Measurements from ENCODE around the gene GULP1.
"Not testable (repeated sequence)": the region's sequence is repeated elsewhere in the genome, so short reads cannot be mapped to it uniquely, and the experiment has no call there.

The GULP1 gene

GRCh38 chr2:188291142-188291616 lies 495 bp upstream of the GULP1 start:
- FAIRE-seq (no peak), DNase-seq (ENCODE audit: insufficient read length, low spot score) (no peak)
- no peak for TF ChIP-seq CTCF (IDR thresholded peaks at IDR 0.05; ENCODE audit: insufficient read depth, missing control alignments)

GRCh38 chr2:188292348-188293239 lies 920 bp downstream of the GULP1 start:
- DNase-seq (ENCODE audit: insufficient read length, low spot score) = no peak
- FAIRE-seq = no peak
- no peak for TF ChIP-seq CTCF (IDR thresholded peaks at IDR 0.05; ENCODE audit: insufficient read depth, missing control alignments)

GRCh38 chr2:188293601-188294351 lies 2.1 kb downstream of the GULP1 start:
- no peak for DNase-seq (ENCODE audit: insufficient read length, low spot score)
- FAIRE-seq = no peak
- no peak for TF ChIP-seq CTCF (IDR thresholded peaks at IDR 0.05; ENCODE audit: insufficient read depth, missing control alignments)

GRCh38 chr2:188294352-188294926 lies 2.8 kb downstream of the GULP1 start:
- no peak for FAIRE-seq
- DNase-seq (ENCODE audit: insufficient read length, low spot score) = no peak
- no peak for TF ChIP-seq CTCF (IDR thresholded peaks at IDR 0.05; ENCODE audit: insufficient read depth, missing control alignments)

GRCh38 chr2:188295067-188295685 lies 3.5 kb downstream of the GULP1 start:
- no peak for DNase-seq (ENCODE audit: insufficient read length, low spot score)
- no peak for TF ChIP-seq CTCF (IDR thresholded peaks at IDR 0.05; ENCODE audit: insufficient read depth, missing control alignments)
- no peak for FAIRE-seq

- TF ChIP-seq CTCF (IDR thresholded peaks at IDR 0.05; ENCODE audit: insufficient read depth, missing control alignments) = no peak
- no peak for FAIRE-seq
- no peak for DNase-seq (ENCODE audit: insufficient read length, low spot score)
Measured at GRCh38 chr2:188297978-188298377, 6.3 kb downstream of the GULP1 start.

- DNase-seq (ENCODE audit: insufficient read length, low spot score); FAIRE-seq: not testable (repeated sequence)
Measured at GRCh38 chr2:188298937-188299371, 7.3 kb downstream of the GULP1 start.

Measured in D721Med (cell line).